HG03575 (cell line): ENCODE results near the gene ZEB2.
A peak's percentile ranks its signal among the peaks of the same experiment; 100 is the strongest.

Experiments used
- ATAC-seq: cut with Tn5 transposase; IDR thresholded peaks from one replicate; pipeline ENCODE4 v1.9.1; 2021; ENCODE audit not compliant: unreplicated experiment, insufficient number of reproducible peaks, low FRiP score; ENCODE audit errors: extremely low read depth

Gene ZEB2

GRCh38 chr2:144515696-144516410, 4.1 kb downstream of the ZEB2 start:
- ATAC-seq, result no peak

- ATAC-seq, result no peak
These were observed 4.7 kb downstream of the ZEB2 start for GRCh38 chr2:144515099-144515695.

- no peak for ATAC-seq
These were observed 5.3 kb downstream of the ZEB2 start for GRCh38 chr2:144514616-144515091.

- no peak for ATAC-seq
These were observed 6.4 kb downstream of the ZEB2 start for GRCh38 chr2:144513388-144514101.

GRCh38 chr2:144512891-144513351, 7.0 kb downstream of the ZEB2 start:
- ATAC-seq, result no peak

GRCh38 chr2:144512470-144512869, 7.4 kb downstream of the ZEB2 start:
- ATAC-seq, result no peak

- no peak for ATAC-seq
These were observed 8.0 kb downstream of the ZEB2 start for GRCh38 chr2:144511937-144512336.

GRCh38 chr2:144511226-144511810, 8.6 kb downstream of the ZEB2 start:
- ATAC-seq, result no peak

- ATAC-seq, result peak; percentile 66
These were observed 9.5 kb downstream of the ZEB2 start for GRCh38 chr2:144510294-144510991.

GRCh38 chr2:144509879-144510221, 10.1 kb downstream of the ZEB2 start:
- no peak for ATAC-seq

- no peak for ATAC-seq
These were observed 10.7 kb downstream of the ZEB2 start for GRCh38 chr2:144509001-144509878.

GRCh38 chr2:144508172-144508851, 11.6 kb downstream of the ZEB2 start:
- no peak for ATAC-seq

- no peak for ATAC-seq
These were observed 12.3 kb downstream of the ZEB2 start for GRCh38 chr2:144507441-144508171.

GRCh38 chr2:144505245-144505831, 14.6 kb downstream of the ZEB2 start:
- no peak for ATAC-seq

GRCh38 chr2:144504218-144504641, 15.7 kb downstream of the ZEB2 start:
- ATAC-seq, result no peak

GRCh38 chr2:144503242-144503641, 16.7 kb downstream of the ZEB2 start:
- no peak for ATAC-seq

GRCh38 chr2:144502369-144502768, 17.6 kb downstream of the ZEB2 start:
- no peak for ATAC-seq
